Muscle of leg (tissue), 11 donors: ENCODE measurements around the gene DDX20. TPM values are rescaled to one million over a fixed set of nuclear protein-coding genes. Genes with fewer than 3 reads are reported as not detected.

Source experiments
- DNase-seq: peaks from one replicate; pipeline ENCODE4 v3.0.0; 2013
- H3K27ac ChIP-seq: one replicate; pipeline ENCODE4 v1.5.1; 2013; ENCODE audit warnings: mild to moderate bottlenecking, low read length, control low read depth
- H3K27me3 ChIP-seq: one replicate; pipeline ENCODE4 v1.6.1; 2013; ENCODE audit warnings: low read length; ENCODE audit not compliant: control insufficient read depth, insufficient read depth
- H3K36me3 ChIP-seq: one replicate; pipeline ENCODE4 v1.6.1; 2013; ENCODE audit warnings: low read length; ENCODE audit not compliant: control insufficient read depth, insufficient read depth
- H3K4me1 ChIP-seq: one replicate; pipeline ENCODE4 v1.6.1; 2013; ENCODE audit warnings: low read length; ENCODE audit not compliant: control insufficient read depth, insufficient read depth
- H3K4me3 ChIP-seq: one replicate; pipeline ENCODE4 v1.5.1; 2013; ENCODE audit warnings: low read length, control low read depth
- H3K9me3 ChIP-seq: replicated peaks from 2 replicates; pipeline ENCODE4 v1.6.1; 2013; ENCODE audit warnings: low read depth, low read length; ENCODE audit not compliant: control insufficient read depth
- WGBS: methylation state at CpG from one replicate; pipeline ENCODE4 v1.1.5; 2013; ENCODE audit warnings: missing lambda C conversion rate; ENCODE audit not compliant: insufficient coverage; 5-methylcytosine and 5-hydroxymethylcytosine counted together
- polyA plus RNA-seq, 8 donors: library from polyadenylated mRNA; unstranded; fragments of 120-200 nt; gene quantifications; one replicate each; pipeline versions ENCODE4 v1.2.1 to v1.2.3, GENCODE V29; 2013; ENCODE audit warnings: inconsistent platforms in 1 of 8, low replicate concordance in 1 of 8; ENCODE audit not compliant: insufficient read length in 8 of 8, insufficient read depth in 1 of 8
- total RNA-seq: library from RNA; stranded (reverse); fragments of 120-200 nt; gene quantifications from one replicate; pipeline ENCODE4 v1.2.4, GENCODE V29; 2013

DDX20 gene
- total and polyA plus RNA-seq, 9 donors, result 10.0 to 12.0 (median 11.2) TPM

GRCh38 chr1:111814642-111815041 lies 58.9 kb downstream of the DDX20 start:
- H3K27ac ChIP-seq, result no peak overlapping the region
- no peak for DNase-seq
- no peaks in the 10 kb centered on the region for H3K9me3 ChIP-seq
- H3K36me3 ChIP-seq, result no peaks in the 10 kb centered on the region
- no peak overlapping the region for H3K4me3 ChIP-seq
- 60% methylated on average over 3 of the region's 3 CpGs for WGBS
- H3K27me3 ChIP-seq, result no peaks in the 10 kb centered on the region
- H3K4me1 ChIP-seq, result no peaks in the 10 kb centered on the region

Other genes with a start within 250 kb of the DDX20 start
- gene RAP1A, start 136.1 kb upstream of the DDX20 start, total RNA-seq, result 19.6 TPM
- 10 to 100 TPM; 41.0 to 59.3 (median 51.2) TPM for gene RAP1A, start 136.1 kb upstream of the DDX20 start, polyA plus RNA-seq
- gene INKA2, start 16.5 kb upstream of the DDX20 start, total RNA-seq, result 37.7 TPM
- 10 to 100 TPM; 27.3 to 61.9 (median 44.6) TPM for gene INKA2, start 16.5 kb upstream of the DDX20 start, polyA plus RNA-seq
- gene KCND3, start 233.8 kb downstream of the DDX20 start, total RNA-seq, result 0.84 TPM
- gene KCND3, start 233.8 kb downstream of the DDX20 start, polyA plus RNA-seq, result 1 to 10 TPM; 1.3 to 1.9 (median 1.5) TPM